ENCODE results near the gene NKD1. TPM values are rescaled to one million over a fixed set of nuclear protein-coding genes. Genes with fewer than 3 reads are reported as not detected.

Gene NKD1
- total RNA-seq, 1 donor from 2014 or later = 0.33 TPM

DNA sequence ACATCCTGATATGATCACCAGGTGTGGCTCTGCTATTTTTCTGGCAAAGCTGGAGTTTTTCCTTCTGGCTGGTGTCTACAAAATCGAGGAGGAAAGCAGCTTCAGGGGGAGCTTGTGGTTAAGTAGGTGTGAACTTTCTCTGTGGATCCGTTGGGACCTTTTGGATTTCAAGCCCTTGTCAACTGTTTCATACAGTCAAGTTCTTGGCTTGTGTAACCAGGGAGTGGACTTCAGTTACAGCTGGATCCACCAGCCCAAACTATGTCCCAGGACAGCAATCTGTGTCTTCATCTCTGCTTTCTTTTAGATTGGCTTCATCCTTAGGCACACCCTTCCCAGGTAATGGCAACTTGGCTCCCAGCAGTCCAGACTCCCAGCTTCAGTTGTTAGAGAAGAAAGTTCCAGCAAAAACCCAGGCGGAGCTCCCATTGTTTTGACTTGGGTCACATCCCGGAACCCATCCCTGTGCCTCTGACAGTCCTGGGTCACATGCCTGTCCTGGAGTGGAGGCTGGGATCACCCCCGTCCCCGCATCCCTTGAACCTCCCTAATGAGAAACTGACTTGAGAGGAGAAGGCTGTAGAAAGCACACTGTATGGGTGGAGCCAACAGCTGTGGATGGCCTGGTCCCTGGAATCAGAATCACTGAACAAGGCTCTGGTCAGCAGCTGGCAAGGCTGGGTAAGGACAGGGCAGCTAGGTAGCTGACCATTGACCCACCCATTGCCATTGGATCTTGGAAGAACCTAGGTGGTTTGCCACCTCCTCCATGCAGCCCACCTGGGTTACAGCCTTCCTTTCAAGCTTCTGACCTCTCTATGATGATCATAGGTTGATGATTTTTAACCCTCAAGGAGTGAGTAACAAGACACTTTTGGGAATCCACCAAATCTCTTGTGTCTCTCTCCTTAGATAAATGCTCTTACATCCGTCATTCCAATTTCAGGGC, 18.1 kb downstream of the NKD1 start:
- no peak for DNase-seq (ENCODE audit: low read depth)
- no peaks in the 10 kb centered on the region for H3K27me3 ChIP-seq (ENCODE audit: control insufficient read depth, insufficient read depth, low read length)
- H3K36me3 ChIP-seq (ENCODE audit: control insufficient read depth, insufficient read depth, low read length) = no peaks in the 10 kb centered on the region
- no peak overlapping the region for H3K4me3 ChIP-seq (ENCODE audit: low read depth, low read length)
- TF ChIP-seq, protein P1, sequence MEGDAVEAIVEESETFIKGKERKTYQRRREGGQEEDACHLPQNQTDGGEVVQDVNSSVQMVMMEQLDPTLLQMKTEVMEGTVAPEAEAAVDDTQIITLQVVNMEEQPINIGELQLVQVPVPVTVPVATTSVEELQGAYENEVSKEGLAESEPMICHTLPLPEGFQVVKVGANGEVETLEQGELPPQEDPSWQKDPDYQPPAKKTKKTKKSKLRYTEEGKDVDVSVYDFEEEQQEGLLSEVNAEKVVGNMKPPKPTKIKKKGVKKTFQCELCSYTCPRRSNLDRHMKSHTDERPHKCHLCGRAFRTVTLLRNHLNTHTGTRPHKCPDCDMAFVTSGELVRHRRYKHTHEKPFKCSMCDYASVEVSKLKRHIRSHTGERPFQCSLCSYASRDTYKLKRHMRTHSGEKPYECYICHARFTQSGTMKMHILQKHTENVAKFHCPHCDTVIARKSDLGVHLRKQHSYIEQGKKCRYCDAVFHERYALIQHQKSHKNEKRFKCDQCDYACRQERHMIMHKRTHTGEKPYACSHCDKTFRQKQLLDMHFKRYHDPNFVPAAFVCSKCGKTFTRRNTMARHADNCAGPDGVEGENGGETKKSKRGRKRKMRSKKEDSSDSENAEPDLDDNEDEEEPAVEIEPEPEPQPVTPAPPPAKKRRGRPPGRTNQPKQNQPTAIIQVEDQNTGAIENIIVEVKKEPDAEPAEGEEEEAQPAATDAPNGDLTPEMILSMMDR (IDR thresholded peaks at IDR 0.05; ENCODE audit: insufficient read depth, low read length, poor library complexity, severe bottlenecking) = no peak

DNA sequence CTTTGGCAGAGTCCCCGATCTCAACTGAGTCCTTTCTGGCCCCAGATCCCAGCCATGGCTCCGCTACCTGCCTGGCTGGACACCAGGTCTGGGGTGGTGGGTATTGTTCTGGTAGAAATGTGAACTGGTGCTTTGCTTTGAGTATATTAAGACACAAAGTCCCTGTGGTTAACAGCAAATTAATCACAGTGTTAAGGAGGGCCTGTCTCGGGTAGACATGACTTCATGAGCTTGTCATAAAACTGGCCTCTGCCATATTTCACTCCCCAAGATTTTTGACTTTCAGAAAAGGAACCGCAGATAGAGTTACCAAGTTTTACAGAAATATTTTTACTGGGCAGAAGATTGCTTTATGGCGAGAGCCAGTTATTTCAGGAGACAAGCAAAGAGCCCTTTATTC, 19.5 kb downstream of the NKD1 start:
- DNase-seq (ENCODE audit: low read depth) = no peak
- Histone ChIP-seq H3K27me3 (ENCODE audit: control insufficient read depth, insufficient read depth, low read length) (no peaks in the 10 kb centered on the region), H3K4me3 (ENCODE audit: low read depth, low read length) (no peak overlapping the region), H3K36me3 (ENCODE audit: control insufficient read depth, insufficient read depth, low read length) (no peaks in the 10 kb centered on the region)
- TF ChIP-seq, protein P1 (IDR thresholded peaks at IDR 0.05; ENCODE audit: insufficient read depth, low read length, poor library complexity, severe bottlenecking) = no peak

DNA sequence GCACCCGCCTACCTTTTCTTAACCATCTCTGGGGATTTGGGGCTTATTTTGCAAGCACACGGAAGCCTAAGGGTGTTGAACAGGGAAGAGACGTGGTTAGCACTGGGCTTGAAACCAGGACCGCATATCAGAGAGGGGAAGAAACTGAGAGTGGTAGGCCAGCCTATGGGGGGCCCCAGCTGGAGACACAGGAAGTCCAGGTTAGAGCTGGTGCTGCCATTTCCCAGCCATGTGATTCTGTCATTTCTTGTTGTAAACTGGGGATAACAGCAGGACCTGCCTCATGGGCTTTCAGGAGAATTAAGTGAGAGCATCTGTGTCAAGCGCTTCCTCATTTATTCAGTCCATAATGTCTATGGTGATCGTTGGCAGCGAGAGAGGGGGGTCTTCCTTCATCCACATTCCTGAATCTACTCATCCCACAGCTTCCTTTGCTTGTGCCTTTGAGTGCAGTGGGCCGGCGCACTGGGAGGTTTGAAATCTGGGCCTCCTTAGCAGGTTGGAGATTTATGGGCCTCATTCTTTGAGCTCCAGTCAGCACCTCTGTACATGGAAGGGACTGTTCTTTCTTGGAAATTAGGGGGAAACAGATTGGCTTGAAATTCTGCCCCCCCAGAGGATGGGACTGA, 20.1 kb downstream of the NKD1 start:
- TF ChIP-seq, protein P1 (IDR thresholded peaks at IDR 0.05; ENCODE audit: insufficient read depth, low read length, poor library complexity, severe bottlenecking) = no peak
- Histone ChIP-seq H3K4me3 (ENCODE audit: low read depth, low read length) (no peak overlapping the region), H3K36me3 (ENCODE audit: control insufficient read depth, insufficient read depth, low read length) (no peaks in the 10 kb centered on the region), H3K27me3 (ENCODE audit: control insufficient read depth, insufficient read depth, low read length) (no peaks in the 10 kb centered on the region)
- no peak for DNase-seq (ENCODE audit: low read depth)

DNA sequence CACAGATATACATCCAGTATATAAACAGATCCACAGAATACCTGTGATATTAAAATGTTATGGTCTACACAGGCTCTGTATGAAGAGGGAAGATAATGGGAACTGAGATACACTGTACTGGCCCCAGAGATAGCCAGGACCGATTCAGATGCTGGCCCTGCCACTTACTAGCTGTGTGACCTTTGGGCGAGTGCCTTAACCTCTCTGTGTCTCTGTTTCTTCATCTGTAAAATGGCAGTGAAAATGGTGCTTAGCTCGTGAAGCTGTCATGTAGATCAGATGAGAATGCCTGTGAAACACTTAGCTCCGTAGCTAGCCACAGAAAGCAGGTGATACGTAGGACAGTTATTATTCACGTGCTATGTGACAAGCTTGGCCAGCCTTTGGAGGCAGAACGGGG, 22.2 kb downstream of the NKD1 start:
- no peak for DNase-seq (ENCODE audit: low read depth)
- no peaks in the 10 kb centered on the region for H3K27me3 ChIP-seq (ENCODE audit: control insufficient read depth, insufficient read depth, low read length)
- H3K4me3 ChIP-seq (ENCODE audit: low read depth, low read length) = no peak overlapping the region
- TF ChIP-seq, protein P1 (IDR thresholded peaks at IDR 0.05; ENCODE audit: insufficient read depth, low read length, poor library complexity, severe bottlenecking) = no peak
- H3K36me3 ChIP-seq (ENCODE audit: control insufficient read depth, insufficient read depth, low read length) = no peaks in the 10 kb centered on the region

DNA sequence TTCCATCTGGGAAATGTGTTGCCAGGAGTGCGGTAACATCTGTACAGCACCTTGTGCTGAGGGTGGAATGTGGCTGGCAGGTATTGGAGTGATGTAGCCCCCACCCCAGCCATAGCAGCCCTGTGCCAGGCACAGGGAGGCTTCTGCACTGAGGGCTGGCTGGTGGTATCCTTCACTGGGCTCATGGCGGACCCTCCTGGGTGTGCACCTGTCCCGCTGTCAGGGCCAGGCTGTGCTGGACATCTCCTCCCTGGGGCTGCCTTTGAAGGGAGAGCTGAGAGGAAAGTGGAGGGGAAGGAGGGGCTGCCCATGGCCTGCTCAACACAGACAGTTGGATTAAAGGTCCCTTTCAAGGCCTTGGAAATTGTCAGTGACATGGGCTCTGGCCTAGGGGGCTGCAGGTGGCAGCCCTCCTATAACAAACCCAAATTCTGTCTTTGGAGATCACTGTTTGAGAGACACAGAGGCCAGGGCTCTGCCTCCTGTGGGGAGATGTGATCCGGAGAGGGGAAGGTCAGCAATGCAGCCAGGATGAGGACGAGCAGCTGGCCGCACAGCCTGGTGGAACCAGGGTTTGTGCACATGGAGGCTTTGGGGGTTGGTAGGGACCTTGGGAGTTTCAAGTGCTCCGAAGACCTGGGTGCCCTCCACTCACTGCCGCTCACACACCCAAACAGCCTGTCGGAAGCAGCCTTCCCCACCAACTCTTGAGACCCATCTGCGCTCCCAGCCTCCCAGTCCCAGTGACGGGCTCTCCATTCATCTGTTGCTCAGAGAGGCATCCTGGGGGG, 22.8 kb downstream of the NKD1 start:
- no peak for DNase-seq (ENCODE audit: low read depth)
- no peak overlapping the region for H3K4me3 ChIP-seq (ENCODE audit: low read depth, low read length)
- no peaks in the 10 kb centered on the region for H3K27me3 ChIP-seq (ENCODE audit: control insufficient read depth, insufficient read depth, low read length)
- H3K36me3 ChIP-seq (ENCODE audit: control insufficient read depth, insufficient read depth, low read length) = no peaks in the 10 kb centered on the region
- TF ChIP-seq, protein P1 (IDR thresholded peaks at IDR 0.05; ENCODE audit: insufficient read depth, low read length, poor library complexity, severe bottlenecking) = no peak
